HK-2 (cell line): ENCODE data around the gene TIMM50.
"Not testable (repeated sequence)": the region's sequence is repeated elsewhere in the genome, so short reads cannot be mapped to it uniquely, and the experiment has no call there.

ENCODE experiments used
- DNase-seq: peaks from one replicate; pipeline ENCODE4 v3.0.0-alpha.2; 2018; ENCODE audit not compliant: unreplicated experiment

The TIMM50 gene

GRCh38 chr19:39480337-39481228 is at the start of gene TIMM50:
Gene TIMM50, plus strand, starts transcription at chr19:39480838. Its CDS starts 16 bp downstream, at chr19:39480854.
- DNase-seq = peak; percentile 99

GRCh38 chr19:39432677-39433025 is 48.0 kb upstream of the TIMM50 start:
- DNase-seq = no peak

- no peak for DNase-seq
Observed at GRCh38 chr19:39433480-39434079, 47.1 kb upstream of the TIMM50 start.

- no peak for DNase-seq
Observed at GRCh38 chr19:39434123-39435076, 46.2 kb upstream of the TIMM50 start.

GRCh38 chr19:39435499-39436349 is 44.9 kb upstream of the TIMM50 start, which contains the start of gene RPS16:
Gene RPS16, minus strand, starts transcription at chr19:39435949. Its CDS starts 54 bp downstream, at chr19:39435895.
- DNase-seq = peak; percentile 98

- DNase-seq = no peak
Observed at GRCh38 chr19:39436350-39436716, 44.3 kb upstream of the TIMM50 start.

- no peak for DNase-seq
Observed at GRCh38 chr19:39438270-39438934, 42.2 kb upstream of the TIMM50 start.

- no peak for DNase-seq
Observed at GRCh38 chr19:39444598-39445195, 35.9 kb upstream of the TIMM50 start.

GRCh38 chr19:39445196-39446111 is 35.2 kb upstream of the TIMM50 start, which contains the start of gene SUPT5H:
Gene SUPT5H, plus strand, starts transcription at chr19:39445582. Its CDS starts 309 bp downstream, at chr19:39445891.
- DNase-seq = peak; percentile 97

GRCh38 chr19:39446365-39447084 is 34.1 kb upstream of the TIMM50 start:
- no peak for DNase-seq

GRCh38 chr19:39448271-39448670 is 32.4 kb upstream of the TIMM50 start:
- DNase-seq = peak; percentile 64

- no peak for DNase-seq
Observed at GRCh38 chr19:39449116-39449797, 31.4 kb upstream of the TIMM50 start.

GRCh38 chr19:39451257-39451656 is 29.4 kb upstream of the TIMM50 start:
- not testable (repeated sequence) for DNase-seq

GRCh38 chr19:39463403-39463802 is 17.2 kb upstream of the TIMM50 start:
- DNase-seq = no peak

- no peak for DNase-seq
Observed at GRCh38 chr19:39465956-39466747, 14.5 kb upstream of the TIMM50 start.

GRCh38 chr19:39467941-39468340 is 12.7 kb upstream of the TIMM50 start:
- no peak for DNase-seq

GRCh38 chr19:39469036-39469435 is 11.6 kb upstream of the TIMM50 start:
- DNase-seq = no peak
